ENCODE data around the gene DCLK2. TPM values are rescaled to one million over a fixed set of nuclear protein-coding genes. Genes with fewer than 3 reads are reported as not detected.

Gene DCLK2
- total RNA-seq, 3 donors from 2014 or later = 3.0 to 11.8 (median 4.3) TPM

- ATAC-seq = no peak
- TF ChIP-seq, protein P1, sequence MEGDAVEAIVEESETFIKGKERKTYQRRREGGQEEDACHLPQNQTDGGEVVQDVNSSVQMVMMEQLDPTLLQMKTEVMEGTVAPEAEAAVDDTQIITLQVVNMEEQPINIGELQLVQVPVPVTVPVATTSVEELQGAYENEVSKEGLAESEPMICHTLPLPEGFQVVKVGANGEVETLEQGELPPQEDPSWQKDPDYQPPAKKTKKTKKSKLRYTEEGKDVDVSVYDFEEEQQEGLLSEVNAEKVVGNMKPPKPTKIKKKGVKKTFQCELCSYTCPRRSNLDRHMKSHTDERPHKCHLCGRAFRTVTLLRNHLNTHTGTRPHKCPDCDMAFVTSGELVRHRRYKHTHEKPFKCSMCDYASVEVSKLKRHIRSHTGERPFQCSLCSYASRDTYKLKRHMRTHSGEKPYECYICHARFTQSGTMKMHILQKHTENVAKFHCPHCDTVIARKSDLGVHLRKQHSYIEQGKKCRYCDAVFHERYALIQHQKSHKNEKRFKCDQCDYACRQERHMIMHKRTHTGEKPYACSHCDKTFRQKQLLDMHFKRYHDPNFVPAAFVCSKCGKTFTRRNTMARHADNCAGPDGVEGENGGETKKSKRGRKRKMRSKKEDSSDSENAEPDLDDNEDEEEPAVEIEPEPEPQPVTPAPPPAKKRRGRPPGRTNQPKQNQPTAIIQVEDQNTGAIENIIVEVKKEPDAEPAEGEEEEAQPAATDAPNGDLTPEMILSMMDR (IDR thresholded peaks at IDR 0.05) = no peak
- H3K4me1 ChIP-seq (ENCODE audit: low read depth) = no peaks in the 10 kb centered on the region
- DNase-seq = no peak
- no peaks in the 10 kb centered on the region for H3K36me3 ChIP-seq (ENCODE audit: low read depth)
- no peaks in the 10 kb centered on the region for H3K9me3 ChIP-seq
- intact Hi-C loops (cut with DNase I, micrococcal nuclease) = no loop called here
- no peak overlapping the region for H3K4me3 ChIP-seq
Measured at GRCh38 chr4:150133605-150134004, 55.4 kb downstream of the DCLK2 start.

DNA sequence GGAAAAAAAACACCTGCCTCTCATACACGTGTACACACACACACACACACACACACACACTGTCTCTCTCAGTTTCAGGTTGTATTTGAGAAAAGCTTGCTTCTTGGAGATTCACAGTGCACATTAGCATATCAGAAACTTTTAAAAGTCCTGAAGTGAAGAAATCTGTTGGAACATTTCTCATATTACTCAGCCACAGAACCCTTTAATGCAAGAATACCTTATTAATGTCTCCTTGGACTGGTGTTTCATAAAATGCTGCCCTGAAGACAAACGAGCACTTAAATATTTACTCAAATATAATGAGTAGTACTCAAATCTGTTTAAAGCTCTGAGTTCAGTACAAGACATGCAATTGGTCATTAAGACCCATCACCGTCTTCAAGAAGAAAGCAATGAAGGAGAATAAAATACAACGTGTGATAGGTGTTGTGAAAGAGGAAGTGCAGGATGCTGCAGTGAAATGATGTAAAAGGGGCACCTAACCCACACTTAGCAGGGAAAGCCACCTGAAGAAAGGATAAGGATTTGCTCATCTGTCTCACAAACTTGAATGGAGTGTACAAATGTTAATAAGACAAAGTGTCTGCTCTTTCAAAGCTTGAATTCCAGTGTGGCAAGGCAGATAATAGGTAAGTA lies 57.0 kb downstream of the DCLK2 start:
- no peak for DNase-seq
- Histone ChIP-seq H3K9me3 (no peaks in the 10 kb centered on the region), H3K4me3 (no peak overlapping the region), H3K36me3 (ENCODE audit: low read depth) (no peaks in the 10 kb centered on the region), H3K4me1 (ENCODE audit: low read depth) (no peaks in the 10 kb centered on the region)
- intact Hi-C loops (cut with DNase I, micrococcal nuclease) = no loop called here
- TF ChIP-seq, protein P1 (IDR thresholded peaks at IDR 0.05) = no peak
- ATAC-seq = no peak

DNA sequence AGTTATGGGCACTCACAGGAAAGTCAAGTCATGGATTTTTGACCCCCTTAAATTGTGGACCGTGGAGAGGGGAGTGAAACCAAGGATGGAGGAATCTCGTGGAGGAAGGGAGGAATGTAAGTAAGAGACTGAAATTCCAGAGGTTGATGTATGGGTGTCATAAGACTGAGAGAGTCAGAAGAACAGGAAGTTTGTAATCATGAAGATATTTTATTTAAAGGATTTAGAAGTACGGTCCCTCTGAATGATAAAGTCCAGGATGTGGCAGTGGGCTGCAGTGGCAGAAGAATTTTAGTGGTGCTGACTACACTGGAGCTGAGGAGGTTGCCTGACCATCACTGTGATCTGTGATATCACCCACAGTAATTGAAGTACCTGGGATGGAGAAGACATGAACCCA lies 57.8 kb downstream of the DCLK2 start:
- Histone ChIP-seq H3K9me3 (no peaks in the 10 kb centered on the region), H3K36me3 (ENCODE audit: low read depth) (no peaks in the 10 kb centered on the region), H3K4me3 (no peak overlapping the region), H3K4me1 (ENCODE audit: low read depth) (no peaks in the 10 kb centered on the region)
- intact Hi-C loops (cut with DNase I, micrococcal nuclease) = no loop called here
- no peak for DNase-seq
- ATAC-seq = no peak
- TF ChIP-seq, protein P1 (IDR thresholded peaks at IDR 0.05) = no peak

GRCh38 chr4:150136481-150136880 lies 58.2 kb downstream of the DCLK2 start:
- Histone ChIP-seq H3K4me3 (no peak overlapping the region), H3K9me3 (no peaks in the 10 kb centered on the region), H3K4me1 (ENCODE audit: low read depth) (no peaks in the 10 kb centered on the region), H3K36me3 (ENCODE audit: low read depth) (no peaks in the 10 kb centered on the region)
- intact Hi-C loops (cut with DNase I, micrococcal nuclease) = no loop called here
- ATAC-seq (no peak), DNase-seq (no peak)
- TF ChIP-seq, protein P1 (IDR thresholded peaks at IDR 0.05) = no peak

DNA sequence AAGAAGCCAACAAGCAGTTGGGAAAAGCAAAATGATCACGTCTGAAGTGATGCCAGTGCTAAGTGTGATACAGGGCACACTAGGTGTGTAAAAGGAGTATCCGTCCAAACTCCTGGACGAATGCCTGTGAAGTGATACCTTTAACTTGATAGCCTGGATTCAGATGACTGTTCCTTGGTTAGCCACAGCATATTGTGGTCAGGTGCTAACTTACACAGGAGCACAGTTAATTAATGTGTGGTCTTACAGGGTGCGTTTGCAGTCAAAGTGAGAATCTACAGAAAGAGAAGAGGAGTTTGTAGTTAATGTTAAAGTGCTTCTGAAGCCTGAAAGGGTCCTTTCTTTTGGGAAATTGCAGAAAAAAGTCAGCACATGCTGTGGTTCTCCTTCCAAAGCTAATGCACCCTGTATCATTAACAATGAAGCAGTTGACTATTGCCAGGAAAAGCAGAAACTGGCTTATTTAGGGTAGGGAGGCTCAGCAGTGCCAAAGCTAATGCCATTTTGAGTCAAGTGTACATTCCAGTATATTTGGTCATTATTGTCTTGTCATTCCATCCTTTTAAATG lies 61.1 kb downstream of the DCLK2 start:
- no peaks in the 10 kb centered on the region for H3K36me3 ChIP-seq (ENCODE audit: low read depth)
- DNase-seq = no peak
- TF ChIP-seq, protein P1 (IDR thresholded peaks at IDR 0.05) = no peak
- H3K4me1 ChIP-seq (ENCODE audit: low read depth) = no peaks in the 10 kb centered on the region
- no peaks in the 10 kb centered on the region for H3K9me3 ChIP-seq
- no peak for ATAC-seq
- H3K4me3 ChIP-seq = no peak overlapping the region
- intact Hi-C loops (cut with DNase I, micrococcal nuclease) = no loop called here

All from mucosa of descending colon (tissue), 3 donors.